K562 (cell line): ENCODE measurements around the gene EMC9. TPM values are rescaled to one million over a fixed set of nuclear protein-coding genes. Genes with fewer than 3 reads are reported as not detected.

Experiments
- ATAC-seq: fragments of 200-7000 bp; cut with Tn5 transposase; 3 replicates; pipeline ENCODE4 v1.9.1; 2020; ENCODE audit warnings: moderate library complexity
- BruUV-seq: library from RNA; stranded (reverse); fragments of 400-500 nt; replicated peaks from 2 replicates; lab custom pipeline; 2021; lab: Mats Ljungman, UMichigan
- CTCF ChIA-PET: fragments of 300-600 bp; formaldehyde crosslinking; extraction: SDS; loops from one replicate; lab custom pipeline; 2021; ENCODE audit warnings: low intra/inter-chr PET ratio; lab: Yijun Ruan, JAX
- POLR2A ChIA-PET: fragments of 300-600, 350-650 bp; sonication (Branson Sonifier 250); formaldehyde crosslinking; extraction: SDS; loops from one replicate; lab custom pipeline; 2021; ENCODE audit warnings: antibody characterized with exemption, inconsistent platforms; lab: Yijun Ruan, JAX
- DNase-seq, 4 experiments: peaks; one replicate each; pipeline versions ENCODE4 v3.0.0 to v3.0.0-alpha.2; 2011 to 2018; ENCODE audit warnings: low spot score in 3 of 4, mixed read lengths in 3 of 4; ENCODE audit errors: extremely low read depth in 1 of 4
- FAIRE-seq: peaks from 2 replicates; lab custom pipeline; 2011; peaks lifted over from hg19 to GRCh38; lab: Jason Lieb, UNC
- H2AFZ ChIP-seq: 2 replicates; pipeline ENCODE4 v1.6.0; 2011; ENCODE audit warnings: low read depth, low read length, control low read depth, inconsistent platforms
- H3K27ac ChIP-seq: fragments of 200-600 bp; 3 replicates; pipeline ENCODE4 v1.8.0; 2011; ENCODE audit warnings: low read depth, mild to moderate bottlenecking, control low read depth, inconsistent platforms, low read length, moderate library complexity, mixed read lengths; ENCODE audit errors: extremely low read depth
- H3K27me3 ChIP-seq, 2 experiments: fragments of 300-600 bp in 1 of 2; 2 replicates in 1 of 2; 3 replicates in 1 of 2; pipeline versions ENCODE4 v1.6.0 to v1.8.0; 2011; ENCODE audit warnings: inconsistent platforms in 2 of 2, low read length in 2 of 2, mild to moderate bottlenecking in 1 of 2, mixed read lengths in 1 of 2, moderate library complexity in 1 of 2; ENCODE audit not compliant: control insufficient read depth in 2 of 2, insufficient read depth in 2 of 2
- H3K36me3 ChIP-seq: fragments of 300-600 bp; 3 replicates; pipeline ENCODE4 v1.8.0; 2011; ENCODE audit warnings: mild to moderate bottlenecking, low read length, inconsistent platforms; ENCODE audit not compliant: control insufficient read depth, insufficient read depth
- H3K4me1 ChIP-seq, 2 experiments: fragments of 200-600 bp in 1 of 2; replicated peaks in 1 of 2; 2 replicates in 1 of 2; 3 replicates in 1 of 2; pipeline versions ENCODE4 v1.5.1 to v1.8.0; 2011; ENCODE audit warnings: inconsistent platforms in 2 of 2, low read length in 2 of 2, mild to moderate bottlenecking in 1 of 2, mixed read lengths in 1 of 2, moderate library complexity in 1 of 2; ENCODE audit not compliant: control insufficient read depth in 2 of 2, insufficient read depth in 2 of 2
- H3K4me2 ChIP-seq: 2 replicates; pipeline ENCODE4 v1.6.1; 2011; ENCODE audit warnings: low read length, control low read depth, inconsistent platforms, mixed read lengths; ENCODE audit not compliant: insufficient read depth
- H3K4me3 ChIP-seq: fragments of 200-600 bp; sonication (generic), shearing (Covaris generic); 2 replicates; pipeline ENCODE4 v1.5.1; 2016; ENCODE audit warnings: control low read depth, inconsistent platforms
- H3K79me2 ChIP-seq: fragments of 200-600 bp; 3 replicates; pipeline ENCODE4 v1.8.0; 2011; ENCODE audit warnings: low read length, inconsistent platforms; ENCODE audit not compliant: control insufficient read depth, insufficient read depth
- H3K9ac ChIP-seq, 2 experiments: 2 replicates each; pipeline versions ENCODE4 v1.6.0 to v1.6.1; 2011; ENCODE audit warnings: low read depth in 2 of 2, low read length in 2 of 2, control low read depth in 1 of 2, inconsistent platforms in 1 of 2, mild to moderate bottlenecking in 1 of 2, mixed read lengths in 1 of 2; ENCODE audit not compliant: insufficient read depth in 1 of 2
- H3K9me1 ChIP-seq: one replicate; pipeline ENCODE4 v1.6.0; 2011; ENCODE audit warnings: inconsistent platforms, mild to moderate bottlenecking, low read length, moderate library complexity; ENCODE audit not compliant: control insufficient read depth, insufficient read depth
- H3K9me3 ChIP-seq: replicated peaks from 2 replicates; pipeline ENCODE4 v1.5.1; 2011; ENCODE audit warnings: low read depth, low read length, inconsistent platforms; ENCODE audit not compliant: control insufficient read depth, insufficient read depth
- H4K20me1 ChIP-seq: replicated peaks from 2 replicates; pipeline ENCODE4 v1.6.1; 2011; ENCODE audit warnings: low read length, inconsistent platforms, mixed read lengths; ENCODE audit not compliant: control insufficient read depth, insufficient read depth
- ADNP ChIP-seq: fragments of 200-800 bp; sonication (Bioruptor generic); IDR thresholded peaks from 2 replicates; pipeline ENCODE4 v1.6.1; 2016; ENCODE audit warnings: missing genetic modification characterization, missing compliant biosample characterization
- HOXB6 ChIP-seq: fragments of 250-450 bp; sonication (Bioruptor Pico); IDR thresholded peaks from 2 replicates; pipeline ENCODE4 v1.5.1; 2022; ENCODE audit warnings: mild to moderate bottlenecking, borderline replicate concordance
- KLF13 ChIP-seq: fragments of 450-650 bp; IDR thresholded peaks from 2 replicates; pipeline ENCODE4 v1.6.1; 2016; ENCODE audit warnings: missing genetic modification characterization, low read depth, mild to moderate bottlenecking, missing compliant biosample characterization, moderate library complexity, borderline replicate concordance
- POLR2A ChIP-seq: fragments of 450-650 bp; conservative IDR thresholded peaks from 2 replicates; pipeline ENCODE4 v1.6.1; 2016
- SMARCA4 ChIP-seq: fragments of 450-650 bp; IDR thresholded peaks from 2 replicates; pipeline ENCODE4 v1.6.1; 2016
- SMARCB1 ChIP-seq: IDR thresholded peaks from 2 replicates; pipeline ENCODE4 v1.6.1; 2011; ENCODE audit warnings: improper control_type of control experiment, low read depth; ENCODE audit not compliant: insufficient read length
- TCF7 ChIP-seq: sonication (generic); IDR thresholded peaks from 2 replicates; pipeline ENCODE4 v1.6.1; 2016; ENCODE audit warnings: antibody characterized with exemption, borderline replicate concordance
- USF1 ChIP-seq: sonication (generic); formaldehyde crosslinking; IDR thresholded peaks from 2 replicates; pipeline ENCODE4 v1.9.0; 2022; ENCODE audit warnings: mild to moderate bottlenecking, missing genetic modification reagents
- ZNF444 ChIP-seq: fragments of 250-450 bp; sonication (Bioruptor Pico); IDR thresholded peaks from 2 replicates; pipeline ENCODE4 v1.4.0; 2020; ENCODE audit warnings: mild to moderate bottlenecking, moderate library complexity
- WGBS: fragments of 100-300 bp; shearing (Covaris generic); methylation state at CpG from one replicate; pipeline ENCODE4 v1.1.6; 2016; ENCODE audit warnings: low coverage, mixed read lengths; ENCODE audit not compliant: insufficient coverage; ENCODE audit errors: missing lambda C conversion rate; 5-methylcytosine and 5-hydroxymethylcytosine counted together
- in situ Hi-C: fragments of 300-500 bp; cut with MboI; formaldehyde crosslinking; loops from 4 replicates; pipeline ENCODE4 v1.15.0; 2018; ENCODE audit warnings: inconsistent platforms, mixed read lengths
- intact Hi-C: fragments of 100-400 bp; cut with micrococcal nuclease; formaldehyde crosslinking; loops from 2 replicates; pipeline ENCODE4 v1.14.2; 2022
- polyA plus RNA-seq, 8 experiments: library from polyadenylated mRNA; depleted of rRNA in 4 of 8; stranded (reverse) in 5 of 8; unstranded in 3 of 8; fragments of >200 nt; fragmentation: Nextera tagmentation in 2 of 8; fragmentation: Illumina TruSeq in 1 of 8; extraction: Ambion mirVana in 2 of 8; extraction: Trizol in 1 of 8; gene quantifications; 2 replicates each; pipeline versions ENCODE4 v1.2.1 to v1.2.3, GENCODE V29; 2011 to 2014; ENCODE audit warnings: inconsistent platforms in 1 of 8, missing spikeins in 1 of 8
- total RNA-seq, 7 experiments: library from RNA; depleted of rRNA in 6 of 7; stranded (reverse); fragments of >200 nt in 6 of 7; fragmentation: Illumina TruSeq in 2 of 7; extraction: Trizol in 2 of 7; gene quantifications; 2 replicates each; pipeline versions ENCODE4 v1.2.1 to v1.2.3, GENCODE V29; 2011 to 2021; ENCODE audit warnings: low replicate concordance in 1 of 7
- TF ChIP-seq, protein P1 (sequence below): fragments of 450-650 bp; formaldehyde crosslinking; IDR thresholded peaks from 2 replicates; pipeline ENCODE4 v1.4.0; 2022; ENCODE audit warnings: missing genetic modification characterization

The EMC9 gene
- total and polyA plus RNA-seq, 9 of the 15 experiments (the other 6 are each of a cell fraction or from before 2014, with no cell fraction given), result 3.1 to 13.2 (median 7.8) TPM

DNA sequence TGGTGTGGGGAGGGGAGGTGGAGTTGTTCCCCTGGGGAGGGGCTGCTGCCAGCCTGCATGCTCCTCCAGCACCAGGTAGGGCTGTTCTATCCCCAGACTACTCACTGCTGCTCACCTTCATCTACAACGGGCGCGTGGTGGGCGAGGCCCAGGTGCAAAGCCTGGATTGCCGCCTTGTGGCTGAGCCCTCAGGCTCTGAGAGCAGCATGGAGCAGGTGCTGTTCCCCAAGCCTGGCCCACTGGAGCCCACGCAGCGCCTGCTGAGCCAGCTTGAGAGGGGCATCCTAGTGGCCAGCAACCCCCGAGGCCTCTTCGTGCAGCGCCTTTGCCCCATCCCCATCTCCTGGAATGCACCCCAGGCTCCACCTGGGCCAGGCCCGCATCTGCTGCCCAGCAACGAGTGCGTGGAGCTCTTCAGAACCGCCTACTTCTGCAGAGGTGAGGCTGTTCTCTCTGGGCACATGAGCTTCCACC is 23.2 kb upstream of the EMC9 start:
- Histone ChIP-seq H3K27me3 (no peaks in the 10 kb centered on the region), H4K20me1 (no peaks in the 10 kb centered on the region), H3K9me3 (no peaks in the 10 kb centered on the region), H3K4me3 (no peak overlapping the region), H3K4me1 (peaks cover 10 to 23% of the 10 kb centered on the region in 2 experiments; a peak in 4 of 5 replicates), H3K27ac (no peak overlapping the region), H3K4me2 (no peak overlapping the region), H3K9me1 (no peaks in the 10 kb centered on the region), H2AFZ (no peak overlapping the region), H3K9ac (no peak overlapping the region), H3K79me2 (peaks cover 10% of the 10 kb centered on the region; the same call in 2 of the 3 replicates), H3K36me3 (peaks cover 52% of the 10 kb centered on the region; the same call in 2 of the 3 replicates)
- DNase-seq (no peak), ATAC-seq (no peak), FAIRE-seq (no peak)
- POLR2A ChIA-PET, result interaction anchor here (0.5 to 0.7 kb wide), 2 partner anchors 24 to 51 kb away, joined by 3 read pairs; partner anchors contain the start of gene IPO4
- intact Hi-C loops, result no loop called here
- BruUV-seq, result no TSS peak
- 85% methylated on average over 12 of the region's 14 CpGs for WGBS
- in situ Hi-C loops, result no loop called here
- TF ChIP-seq ADNP (tag), result no peak
- no peak for TF ChIP-seq KLF13 (tag)
- TF ChIP-seq HOXB6 (CRISPR knock-in tag), result no peak
- TF ChIP-seq TCF7, result no peak
- no peak for TF ChIP-seq POLR2A
- no peak for TF ChIP-seq SMARCB1
- TF ChIP-seq ZNF444 (CRISPR knock-in tag), result no peak
- TF ChIP-seq, protein P1, sequence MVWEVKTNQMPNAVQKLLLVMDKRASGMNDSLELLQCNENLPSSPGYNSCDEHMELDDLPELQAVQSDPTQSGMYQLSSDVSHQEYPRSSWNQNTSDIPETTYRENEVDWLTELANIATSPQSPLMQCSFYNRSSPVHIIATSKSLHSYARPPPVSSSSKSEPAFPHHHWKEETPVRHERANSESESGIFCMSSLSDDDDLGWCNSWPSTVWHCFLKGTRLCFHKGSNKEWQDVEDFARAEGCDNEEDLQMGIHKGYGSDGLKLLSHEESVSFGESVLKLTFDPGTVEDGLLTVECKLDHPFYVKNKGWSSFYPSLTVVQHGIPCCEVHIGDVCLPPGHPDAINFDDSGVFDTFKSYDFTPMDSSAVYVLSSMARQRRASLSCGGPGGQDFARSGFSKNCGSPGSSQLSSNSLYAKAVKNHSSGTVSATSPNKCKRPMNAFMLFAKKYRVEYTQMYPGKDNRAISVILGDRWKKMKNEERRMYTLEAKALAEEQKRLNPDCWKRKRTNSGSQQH, result no peak
- TF ChIP-seq USF1 (CRISPR knock-in tag), result no peak
- TF ChIP-seq SMARCA4, result no peak
- CTCF ChIA-PET, result no interaction called here
